IMR-90 (cell line): ENCODE data around the gene MSI2. TPM values are rescaled to one million over a fixed set of nuclear protein-coding genes. Genes with fewer than 3 reads are reported as not detected.

Experiments
- ATAC-seq: fragments of 200-7000 bp; cut with Tn5 transposase; 2 replicates; pipeline ENCODE4 v1.9.1; 2020; ENCODE audit warnings: low read depth, mild to moderate bottlenecking, moderate library complexity
- BruUV-seq: library from RNA; stranded (reverse); fragments of 400-500 nt; replicated peaks from 2 replicates; lab custom pipeline; 2021; lab: Mats Ljungman, UMichigan
- CTCF ChIA-PET: fragments of 300-600 bp; formaldehyde crosslinking; extraction: SDS; loops from one replicate; lab custom pipeline; 2021; ENCODE audit warnings: antibody characterized with exemption; lab: Yijun Ruan, JAX
- POLR2A ChIA-PET: fragments of 300-600 bp; sonication (Branson Sonifier 250); formaldehyde crosslinking; loops from one replicate; lab custom pipeline; 2022; ENCODE audit warnings: antibody characterized with exemption; ENCODE audit not compliant: unreplicated experiment; lab: Charles Lee
- DNase-seq: peaks from one replicate; pipeline ENCODE4 v3.0.0; 2013
- H2AFZ ChIP-seq: replicated peaks from 2 replicates; pipeline ENCODE3; 2013; ENCODE audit warnings: low read length, mild to moderate bottlenecking; ENCODE audit not compliant: poor library complexity
- H2AK5ac ChIP-seq: 2 replicates; pipeline ENCODE4 v1.6.1; 2013; ENCODE audit warnings: low read depth, low read length, inconsistent platforms
- H2AK9ac ChIP-seq: replicated peaks from 2 replicates; pipeline ENCODE3; 2013; ENCODE audit warnings: mild to moderate bottlenecking, low read depth, low read length, moderate library complexity; ENCODE audit not compliant: poor library complexity
- H2BK120ac ChIP-seq: 2 replicates; pipeline ENCODE4 v1.6.1; 2013; ENCODE audit warnings: low read depth, low read length, inconsistent platforms
- H2BK15ac ChIP-seq: 3 replicates; pipeline ENCODE4 v1.6.1; 2013; ENCODE audit warnings: low read depth, low read length, inconsistent platforms
- H2BK20ac ChIP-seq: 2 replicates; pipeline ENCODE4 v1.6.1; 2013; ENCODE audit warnings: low read depth, mild to moderate bottlenecking, inconsistent platforms, low read length, moderate library complexity
- H2BK5ac ChIP-seq: 2 replicates; pipeline ENCODE4 v1.6.1; 2013; ENCODE audit warnings: mild to moderate bottlenecking, low read depth, low read length, inconsistent platforms; ENCODE audit not compliant: poor library complexity, severe bottlenecking
- H3K14ac ChIP-seq: replicated peaks from 2 replicates; pipeline ENCODE4 v1.6.1; 2013; ENCODE audit warnings: low read depth, low read length, inconsistent platforms
- H3K18ac ChIP-seq: 2 replicates; pipeline ENCODE4 v1.6.1; 2013; ENCODE audit warnings: low read depth, low read length, control low read depth
- H3K23ac ChIP-seq: 2 replicates; pipeline ENCODE4 v1.6.1; 2013; ENCODE audit warnings: low read depth, low read length, inconsistent platforms
- H3K27ac ChIP-seq: 2 replicates; pipeline ENCODE4 v1.5.1; 2013; ENCODE audit warnings: mild to moderate bottlenecking, control low read depth, low read length; ENCODE audit not compliant: insufficient read depth
- H3K27me3 ChIP-seq: 2 replicates; pipeline ENCODE4 v1.6.1; 2013; ENCODE audit warnings: low read length; ENCODE audit not compliant: control insufficient read depth, insufficient read depth
- H3K36me3 ChIP-seq: 2 replicates; pipeline ENCODE4 v1.6.1; 2013; ENCODE audit warnings: low read length, mixed read lengths; ENCODE audit not compliant: control insufficient read depth, insufficient read depth
- H3K4ac ChIP-seq: 2 replicates; pipeline ENCODE4 v1.6.1; 2013; ENCODE audit warnings: low read depth, low read length, inconsistent platforms
- H3K4me1 ChIP-seq: 2 replicates; pipeline ENCODE4 v1.6.1; 2013; ENCODE audit warnings: low read length, mixed read lengths; ENCODE audit not compliant: control insufficient read depth, insufficient read depth
- H3K4me2 ChIP-seq: 2 replicates; pipeline ENCODE4 v1.6.1; 2013; ENCODE audit warnings: low read depth, mild to moderate bottlenecking, control low read depth, low read length, moderate library complexity
- H3K4me3 ChIP-seq: 2 replicates; pipeline ENCODE4 v1.5.1; 2013; ENCODE audit warnings: low read depth, mild to moderate bottlenecking, control low read depth, low read length, moderate library complexity; ENCODE audit not compliant: insufficient read depth
- H3K56ac ChIP-seq: 2 replicates; pipeline ENCODE4 v1.6.1; 2013; ENCODE audit warnings: low read length, inconsistent platforms; ENCODE audit not compliant: insufficient read depth; ENCODE audit errors: extremely low read depth
- H3K79me1 ChIP-seq, 2 experiments: 2 replicates each; pipeline ENCODE4 v1.6.1; 2013; ENCODE audit warnings: low read length in 2 of 2, inconsistent platforms in 1 of 2, low read depth in 1 of 2
- H3K9ac ChIP-seq: 2 replicates; pipeline ENCODE4 v1.6.1; 2013; ENCODE audit warnings: low read depth, low read length, control low read depth
- H3K9me1 ChIP-seq: 2 replicates; pipeline ENCODE4 v1.6.1; 2013; ENCODE audit warnings: low read length, inconsistent platforms; ENCODE audit not compliant: insufficient read depth
- H3K9me3 ChIP-seq: 2 replicates; pipeline ENCODE4 v1.6.1; 2013; ENCODE audit warnings: low read length; ENCODE audit not compliant: control insufficient read depth, insufficient read depth
- H4K20me1 ChIP-seq: 2 replicates; pipeline ENCODE4 v1.6.1; 2013; ENCODE audit warnings: low read length, inconsistent platforms; ENCODE audit not compliant: insufficient read depth
- H4K5ac ChIP-seq: 2 replicates; pipeline ENCODE4 v1.6.1; 2013; ENCODE audit warnings: mild to moderate bottlenecking, low read depth, low read length, control low read depth
- H4K8ac ChIP-seq, 2 experiments: 2 replicates each; pipeline ENCODE4 v1.6.1; 2013; ENCODE audit warnings: low read depth in 2 of 2, low read length in 2 of 2, control low read depth in 1 of 2, inconsistent platforms in 1 of 2
- H4K91ac ChIP-seq: 2 replicates; pipeline ENCODE4 v1.6.1; 2013; ENCODE audit warnings: low read depth, low read length, inconsistent platforms; ENCODE audit not compliant: insufficient read depth
- BHLHE40 ChIP-seq: fragments of 150-350 bp; IDR thresholded peaks from 2 replicates; pipeline ENCODE4 v1.6.1; 2016; ENCODE audit warnings: mild to moderate bottlenecking, low read depth, low read length
- CEBPB ChIP-seq: IDR thresholded peaks from 2 replicates; pipeline ENCODE4 v1.6.1; 2012; ENCODE audit warnings: low read depth, low read length, improper control_type of control experiment
- CTCF ChIP-seq: conservative IDR thresholded peaks from 2 replicates; pipeline ENCODE4 v1.5.1; 2012; ENCODE audit warnings: mild to moderate bottlenecking, low read depth, low read length, improper control_type of control experiment
- FOS ChIP-seq: fragments of 150-350 bp; IDR thresholded peaks from 2 replicates; pipeline ENCODE4 v1.6.1; 2016; ENCODE audit warnings: low read depth, low read length
- MAFK ChIP-seq: IDR thresholded peaks from 2 replicates; pipeline ENCODE4 v1.6.1; 2012; ENCODE audit warnings: low read depth, low read length, improper control_type of control experiment
- MXI1 ChIP-seq: IDR thresholded peaks from 2 replicates; pipeline ENCODE4 v1.6.1; 2012; ENCODE audit warnings: low read depth, mild to moderate bottlenecking, low read length, moderate library complexity, borderline replicate concordance
- NFE2L2 ChIP-seq: fragments of 150-350 bp; IDR thresholded peaks from 2 replicates; pipeline ENCODE4 v1.6.1; 2016; ENCODE audit warnings: low read depth, mild to moderate bottlenecking, low read length
- POLR2A ChIP-seq: IDR thresholded peaks from 2 replicates; pipeline ENCODE4 v1.6.1; 2012; ENCODE audit warnings: mild to moderate bottlenecking, low read depth, low read length
- RAD21 ChIP-seq: IDR thresholded peaks from 2 replicates; pipeline ENCODE4 v1.6.1; 2012; ENCODE audit warnings: low read length, improper control_type of control experiment
- RCOR1 ChIP-seq: IDR thresholded peaks from 2 replicates; pipeline ENCODE4 v1.6.1; 2012; ENCODE audit warnings: mild to moderate bottlenecking, low read length, improper control_type of control experiment; ENCODE audit not compliant: insufficient replicate concordance
- RFX5 ChIP-seq: IDR thresholded peaks from 2 replicates; pipeline ENCODE4 v1.8.0; 2012; ENCODE audit warnings: low read depth, mild to moderate bottlenecking, low read length, moderate library complexity
- WGBS, 2 experiments: methylation state at CpG; one replicate each; pipeline versions ENCODE4 v1.1.5 to v1.1.7; 2013; ENCODE audit warnings: missing lambda C conversion rate in 2 of 2; ENCODE audit not compliant: insufficient read length in 1 of 2; ENCODE audit errors: extremely low coverage in 2 of 2; 5-methylcytosine and 5-hydroxymethylcytosine counted together
- dilution Hi-C: fragments of 300-500 bp; cut with HindIII; formaldehyde crosslinking; loops from one replicate; pipeline ENCODE4 v1.14.3; 2018; ENCODE audit warnings: low sequenced_read_pairs; ENCODE audit not compliant: unreplicated experiment
- in situ Hi-C: fragments of 300-500 bp; cut with MboI; formaldehyde crosslinking; loops from 3 replicates; pipeline ENCODE4 v1.14.3; 2019; ENCODE audit warnings: low sequenced_read_pairs, inconsistent platforms, mixed read lengths
- intact Hi-C: fragments of 100-400 bp; cut with micrococcal nuclease; formaldehyde crosslinking; loops from 2 replicates; pipeline ENCODE4 v1.10.0; 2022
- polyA plus RNA-seq, 3 experiments: library from polyadenylated mRNA; depleted of rRNA; stranded (reverse); fragments of >200 nt; gene quantifications; 2 replicates each; pipeline ENCODE4 v1.2.3, GENCODE V29; 2012; ENCODE audit warnings: low replicate concordance in 1 of 3
- total RNA-seq: library from RNA; depleted of rRNA; stranded (reverse); fragments of >200 nt; gene quantifications from 2 replicates; pipeline ENCODE4 v1.2.3, GENCODE V29; 2012
- TF ChIP-seq, protein P1 (sequence below): fragments of 150-350 bp; IDR thresholded peaks from 2 replicates; pipeline ENCODE4 v1.6.1; 2017; ENCODE audit warnings: mild to moderate bottlenecking, antibody characterized with exemption, low read length, low read depth
- TF ChIP-seq, protein P2 (sequence below): fragments of 150-350 bp; IDR thresholded peaks from 2 replicates; pipeline ENCODE4 v1.6.1; 2016; ENCODE audit warnings: low read depth, mild to moderate bottlenecking, low read length, moderate library complexity, borderline replicate concordance

The MSI2 gene
- total and polyA plus RNA-seq, 2 of the 4 experiments (the other 2 are of a cell fraction), result 13.0 to 16.0 TPM

DNA sequence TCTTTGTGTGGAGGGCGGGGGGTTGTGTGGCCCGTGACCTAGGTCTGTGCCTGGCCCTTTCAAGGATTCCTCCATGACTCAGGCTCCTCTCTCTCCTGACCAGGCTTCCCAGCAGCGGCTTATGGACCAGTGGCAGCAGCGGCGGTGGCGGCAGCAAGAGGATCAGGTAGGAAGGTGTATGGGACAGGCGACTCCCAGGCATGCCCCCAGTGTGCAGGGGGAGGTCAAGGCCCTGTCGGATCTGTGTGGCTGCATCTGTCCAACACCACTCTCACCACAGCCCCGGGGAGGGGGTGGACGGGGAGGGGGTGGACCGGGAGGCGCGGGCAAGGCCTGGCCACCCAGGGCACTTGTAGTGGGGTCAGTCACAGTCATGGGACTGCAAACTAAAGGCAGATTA lies 395.7 kb downstream of the MSI2 start:
- intact Hi-C loops (no loop called here), dilution Hi-C loops (no loop called here), in situ Hi-C loops (no loop called here)
- Histone ChIP-seq H3K4me2 (no peak overlapping the region), H3K36me3 (peaks cover 4% of the 10 kb centered on the region), H3K27me3 (no peaks in the 10 kb centered on the region), H2AK9ac (no peak overlapping the region), H2BK15ac (no peak overlapping the region), H3K9me1 (peaks cover 20% of the 10 kb centered on the region), H3K4ac (no peak overlapping the region), H2BK120ac (no peak overlapping the region), H3K56ac (no peak overlapping the region), H3K4me1 (peaks cover 6% of the 10 kb centered on the region), H2BK5ac (no peak overlapping the region), H2AK5ac (no peak overlapping the region), H3K27ac (no peak overlapping the region), H4K8ac (no peak overlapping the region), H3K9ac (no peak overlapping the region), H2BK20ac (no peak overlapping the region), H2AFZ (no peak overlapping the region), H3K18ac (no peak overlapping the region), H3K23ac (no peak overlapping the region), H3K4me3 (no peak overlapping the region), H3K14ac (no peak overlapping the region), H4K91ac (no peak overlapping the region), H4K5ac (no peak overlapping the region), H3K79me1 (no peaks in the 10 kb centered on the region), H3K9me3 (no peaks in the 10 kb centered on the region), H4K20me1 (no peaks in the 10 kb centered on the region)
- no peak for ATAC-seq
- POLR2A ChIA-PET, result no interaction called here
- WGBS, 2 experiments, result no CpG with 5 or more reads among the region's 13 CpGs
- DNase-seq, result no peak
- CTCF ChIA-PET, result no interaction called here
- BruUV-seq, result no TSS peak
- TF ChIP-seq MAFK, result no peak
- no peak for TF ChIP-seq RCOR1
- no peak for TF ChIP-seq RAD21
- no peak for TF ChIP-seq RFX5
- no peak for TF ChIP-seq FOS
- TF ChIP-seq NFE2L2, result no peak
- TF ChIP-seq, protein P1, sequence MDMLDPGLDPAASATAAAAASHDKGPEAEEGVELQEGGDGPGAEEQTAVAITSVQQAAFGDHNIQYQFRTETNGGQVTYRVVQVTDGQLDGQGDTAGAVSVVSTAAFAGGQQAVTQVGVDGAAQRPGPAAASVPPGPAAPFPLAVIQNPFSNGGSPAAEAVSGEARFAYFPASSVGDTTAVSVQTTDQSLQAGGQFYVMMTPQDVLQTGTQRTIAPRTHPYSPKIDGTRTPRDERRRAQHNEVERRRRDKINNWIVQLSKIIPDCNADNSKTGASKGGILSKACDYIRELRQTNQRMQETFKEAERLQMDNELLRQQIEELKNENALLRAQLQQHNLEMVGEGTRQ, result no peak
- TF ChIP-seq BHLHE40, result no peak
- TF ChIP-seq CEBPB, result no peak
- TF ChIP-seq MXI1, result no peak
- TF ChIP-seq CTCF, result no peak
- no peak for TF ChIP-seq POLR2A
- TF ChIP-seq, protein P2, sequence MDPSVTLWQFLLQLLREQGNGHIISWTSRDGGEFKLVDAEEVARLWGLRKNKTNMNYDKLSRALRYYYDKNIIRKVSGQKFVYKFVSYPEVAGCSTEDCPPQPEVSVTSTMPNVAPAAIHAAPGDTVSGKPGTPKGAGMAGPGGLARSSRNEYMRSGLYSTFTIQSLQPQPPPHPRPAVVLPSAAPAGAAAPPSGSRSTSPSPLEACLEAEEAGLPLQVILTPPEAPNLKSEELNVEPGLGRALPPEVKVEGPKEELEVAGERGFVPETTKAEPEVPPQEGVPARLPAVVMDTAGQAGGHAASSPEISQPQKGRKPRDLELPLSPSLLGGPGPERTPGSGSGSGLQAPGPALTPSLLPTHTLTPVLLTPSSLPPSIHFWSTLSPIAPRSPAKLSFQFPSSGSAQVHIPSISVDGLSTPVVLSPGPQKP, result no peak
